ENCODE measurements around the gene ESPN.

ESPN gene

DNA sequence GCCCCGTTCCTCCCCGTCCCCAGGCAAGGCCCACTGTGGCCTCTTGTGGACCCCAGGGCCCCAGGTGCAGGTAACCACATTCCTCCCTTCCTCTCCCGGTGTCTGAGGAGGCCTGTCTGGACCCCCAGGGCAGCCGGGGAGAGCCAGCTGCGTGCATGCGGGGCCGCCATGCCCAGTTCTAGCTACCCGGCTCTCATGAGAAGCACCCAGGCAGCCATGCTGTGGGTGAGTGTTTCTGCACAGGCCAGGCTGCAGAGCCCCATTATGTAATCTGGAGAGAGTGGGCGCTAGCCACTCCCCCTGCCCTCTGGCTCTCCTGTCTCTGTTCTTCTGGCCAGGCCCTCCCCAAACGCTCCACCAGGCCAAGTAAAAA lies 85.3 kb downstream of the ESPN start:
- ATAC-seq (replicated peaks) (no peak), DNase-seq (no peak)
- no peak overlapping the region for H3K4me3 Mint-ChIP-seq
- no peaks in the 10 kb centered on the region for H3K36me3 Mint-ChIP-seq
- peaks cover 0 to 9% of the 10 kb centered on the region in 2 donors for H3K4me1 Mint-ChIP-seq
- H3K27me3 Mint-ChIP-seq: peaks cover 13 to 18% of the 10 kb centered on the region in 2 donors
- no peaks in the 10 kb centered on the region for H3K9me3 Mint-ChIP-seq
- H3K27ac Mint-ChIP-seq: no peak overlapping the region

DNA sequence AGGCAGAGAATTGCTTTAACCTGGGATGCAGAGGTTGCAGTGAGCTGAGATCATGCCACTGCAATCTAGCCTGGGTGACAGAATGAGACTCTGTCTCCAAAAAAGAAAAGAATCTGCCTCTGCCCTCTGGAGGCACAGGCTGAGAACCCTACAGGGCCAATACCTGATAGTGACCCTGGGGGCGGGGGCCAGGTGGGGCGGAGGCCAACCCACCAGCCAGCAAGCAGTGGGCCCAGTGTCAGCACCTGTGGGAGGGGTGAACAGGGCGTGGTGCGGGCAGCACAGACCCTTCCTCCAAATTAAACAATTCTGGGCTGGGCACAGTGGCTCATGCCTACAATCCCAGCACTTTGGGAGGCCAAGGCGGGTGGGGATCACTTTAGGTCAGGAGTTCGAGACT lies 85.9 kb downstream of the ESPN start:
- Mint-ChIP-seq H3K27ac (no peak overlapping the region), H3K4me1 (peaks cover 0 to 9% of the 10 kb centered on the region in 2 donors)
- ATAC-seq (replicated peaks): no peak

More for the DNA sequence above, 85.9 kb downstream of the ESPN start:
- no peak overlapping the region for H3K4me3 Mint-ChIP-seq
- H3K36me3 Mint-ChIP-seq: no peaks in the 10 kb centered on the region
- H3K9me3 Mint-ChIP-seq: no peaks in the 10 kb centered on the region
- H3K27me3 Mint-ChIP-seq: peaks cover 9 to 13% of the 10 kb centered on the region in 2 donors
- DNase-seq: no peak

Measured in stimulated activated naive B cell treated with anti-CD40 and anti-IgM and Interleukin-4, amounts not matched to agents 10 μg/mL and 1 μg/mL and 100 μg/mL, for 72 hours (primary cell).